SH-SY5Y (cell line): ENCODE results near the gene ZNF804A.

Experiments used
- GATA2 ChIP-seq: IDR thresholded peaks from 2 replicates; pipeline ENCODE4 v1.6.1; 2011; ENCODE audit warnings: mild to moderate bottlenecking, low read depth, low read length
- GATA3 ChIP-seq: IDR thresholded peaks from 2 replicates; pipeline ENCODE4 v1.6.1; 2011; ENCODE audit warnings: low read depth, mild to moderate bottlenecking, low read length, moderate library complexity

- TF ChIP-seq GATA3, result no peak
- TF ChIP-seq GATA2, result no peak
Observed at GRCh38 chr2:184743096-184743495, 144.8 kb downstream of the ZNF804A start.
